Activated B cell treated with CpG ODN at 0.5 μM for 24 hours (primary cell): ENCODE data around the gene GDI1. TPM values are rescaled to one million over a fixed set of nuclear protein-coding genes. Genes with fewer than 3 reads are reported as not detected.

Experiments
- ATAC-seq: fragments of 200-7000 bp; cut with Tn5 transposase; one replicate; pipeline ENCODE4 v1.10.0; 2021; ENCODE audit warnings: low read depth, mild to moderate bottlenecking, moderate library complexity
- CTCF ChIA-PET: fragments of 350-600 bp; sonication (Branson Sonifier 250); formaldehyde crosslinking; loops from one replicate; lab custom pipeline; 2021; ENCODE audit warnings: antibody characterized with exemption; lab: Charles Lee
- POLR2A ChIA-PET: fragments of 350-600 bp; sonication (Branson Sonifier 250); formaldehyde crosslinking; loops from one replicate; lab custom pipeline; 2021; ENCODE audit warnings: antibody characterized with exemption; lab: Charles Lee
- DNase-seq: peaks from one replicate; pipeline ENCODE4 v3.0.0; 2022
- H3K27ac Mint-ChIP-seq: one replicate; pipeline ENCODE4 v1.8.0; 2020; ENCODE audit warnings: mixed read lengths
- H3K27me3 Mint-ChIP-seq: one replicate; pipeline ENCODE4 v1.8.0; 2021; ENCODE audit warnings: mixed read lengths
- H3K36me3 Mint-ChIP-seq: one replicate; pipeline ENCODE4 v1.8.0; 2021; ENCODE audit warnings: low read depth, mixed read lengths
- H3K4me1 Mint-ChIP-seq: one replicate; pipeline ENCODE4 v1.8.0; 2021; ENCODE audit warnings: mixed read lengths
- H3K4me3 Mint-ChIP-seq: one replicate; pipeline ENCODE4 v1.8.0; 2020; ENCODE audit warnings: mild to moderate bottlenecking, mixed read lengths
- H3K9me3 Mint-ChIP-seq: one replicate; pipeline ENCODE4 v1.8.0; 2020; ENCODE audit warnings: mixed read lengths
- intact Hi-C: fragments of 100-400 bp; cut with micrococcal nuclease; formaldehyde crosslinking; loops from one replicate; pipeline ENCODE4 v1.15.1; 2024
- total RNA-seq: library from RNA; stranded (reverse); gene quantifications from 2 replicates; pipeline ENCODE4 v1.2.3, GENCODE V29; 2022
- TF ChIP-seq, protein P1 (sequence below): fragments of 200-600 bp; IDR thresholded peaks from one replicate; pipeline ENCODE4 v1.8.0; 2022; ENCODE audit warnings: antibody characterized with exemption, mild to moderate bottlenecking

Gene GDI1
- total RNA-seq, 1 donor from 2014 or later, result 127 TPM

- TF ChIP-seq, protein P1, sequence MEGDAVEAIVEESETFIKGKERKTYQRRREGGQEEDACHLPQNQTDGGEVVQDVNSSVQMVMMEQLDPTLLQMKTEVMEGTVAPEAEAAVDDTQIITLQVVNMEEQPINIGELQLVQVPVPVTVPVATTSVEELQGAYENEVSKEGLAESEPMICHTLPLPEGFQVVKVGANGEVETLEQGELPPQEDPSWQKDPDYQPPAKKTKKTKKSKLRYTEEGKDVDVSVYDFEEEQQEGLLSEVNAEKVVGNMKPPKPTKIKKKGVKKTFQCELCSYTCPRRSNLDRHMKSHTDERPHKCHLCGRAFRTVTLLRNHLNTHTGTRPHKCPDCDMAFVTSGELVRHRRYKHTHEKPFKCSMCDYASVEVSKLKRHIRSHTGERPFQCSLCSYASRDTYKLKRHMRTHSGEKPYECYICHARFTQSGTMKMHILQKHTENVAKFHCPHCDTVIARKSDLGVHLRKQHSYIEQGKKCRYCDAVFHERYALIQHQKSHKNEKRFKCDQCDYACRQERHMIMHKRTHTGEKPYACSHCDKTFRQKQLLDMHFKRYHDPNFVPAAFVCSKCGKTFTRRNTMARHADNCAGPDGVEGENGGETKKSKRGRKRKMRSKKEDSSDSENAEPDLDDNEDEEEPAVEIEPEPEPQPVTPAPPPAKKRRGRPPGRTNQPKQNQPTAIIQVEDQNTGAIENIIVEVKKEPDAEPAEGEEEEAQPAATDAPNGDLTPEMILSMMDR, result no peak
- H3K27me3 Mint-ChIP-seq, result no peaks in the 10 kb centered on the region
- ATAC-seq (no peak), DNase-seq (no peak)
- no peaks in the 10 kb centered on the region for H3K9me3 Mint-ChIP-seq
- no peak overlapping the region for H3K27ac Mint-ChIP-seq
- peaks cover 6% of the 10 kb centered on the region for H3K36me3 Mint-ChIP-seq
- POLR2A ChIA-PET, result interaction anchor here (1.0 to 1.2 kb wide), 3 partner anchors 9 to 84 kb away, joined by 3 to 5 read pairs (median 5); partner anchors contain the start of gene SLC10A3
- H3K4me1 Mint-ChIP-seq, result peaks cover 25% of the 10 kb centered on the region
- intact Hi-C loops, result no loop called here
- CTCF ChIA-PET, result no interaction called here
- no peak overlapping the region for H3K4me3 Mint-ChIP-seq
Observed at GRCh38 chrX:154481911-154482601, 45.1 kb downstream of the GDI1 start.

DNA sequence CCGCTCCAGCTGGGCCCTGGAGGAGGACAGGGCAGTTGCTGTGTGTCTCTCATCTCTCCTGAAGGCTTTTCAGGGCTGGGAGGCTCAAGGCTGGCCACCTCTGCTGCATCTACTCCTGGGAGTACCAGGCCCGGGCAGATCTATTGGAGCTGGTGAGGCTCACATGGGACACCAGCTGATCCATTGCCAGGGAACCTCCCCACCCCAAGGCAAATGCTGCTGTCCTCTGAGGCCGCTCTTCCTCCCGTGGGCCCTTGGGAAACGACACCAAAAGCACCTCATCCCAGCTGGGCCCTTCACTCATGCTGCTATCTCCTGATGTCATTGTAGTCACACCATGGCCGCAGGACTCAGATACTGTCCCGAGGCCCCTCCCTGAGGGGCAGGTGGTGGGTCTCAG lies 45.8 kb downstream of the GDI1 start:
- ATAC-seq, result no peak
- CTCF ChIA-PET, result no interaction called here
- intact Hi-C loops, result no loop called here
- no peaks in the 10 kb centered on the region for H3K27me3 Mint-ChIP-seq
- POLR2A ChIA-PET, result interaction anchor here (1.2 kb wide), 1 partner anchor 53 kb away, joined by 3 read pairs; no protein-coding TSS in a partner anchor
- no peak for DNase-seq
- no peak overlapping the region for H3K4me3 Mint-ChIP-seq
- no peak overlapping the region for H3K27ac Mint-ChIP-seq
- TF ChIP-seq, protein P1, result no peak
- no peaks in the 10 kb centered on the region for H3K9me3 Mint-ChIP-seq
- peaks cover 24% of the 10 kb centered on the region for H3K4me1 Mint-ChIP-seq
- peaks cover 6% of the 10 kb centered on the region for H3K36me3 Mint-ChIP-seq

DNA sequence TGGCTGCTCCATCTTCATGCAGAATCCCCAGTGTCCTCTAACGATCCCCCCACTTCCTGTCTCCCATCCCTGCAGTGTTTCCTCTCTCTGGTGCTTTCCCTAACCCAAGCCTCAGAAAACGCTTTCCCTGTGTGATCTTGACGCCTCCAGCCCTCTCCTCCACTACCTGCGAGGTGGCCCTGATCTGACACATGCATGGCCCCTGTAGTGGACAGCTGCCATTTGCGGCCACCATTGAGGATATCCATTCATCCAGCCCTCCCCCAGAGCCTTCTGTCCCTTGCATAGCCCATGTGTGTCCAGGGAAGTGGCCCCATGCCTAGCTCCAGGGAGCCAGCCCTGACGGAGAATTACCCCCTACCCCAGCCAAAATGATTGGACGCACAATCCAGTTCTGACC lies 46.4 kb downstream of the GDI1 start:
- peaks cover 20% of the 10 kb centered on the region for H3K4me1 Mint-ChIP-seq
- intact Hi-C loops, result no loop called here

GRCh38 chrX:154484255-154485149 lies 47.5 kb downstream of the GDI1 start:
- intact Hi-C loops, result no loop called here
- no peak for DNase-seq
- TF ChIP-seq, protein P1, result no peak

More for the DNA sequence above, 46.4 kb downstream of the GDI1 start:
- no peak overlapping the region for H3K4me3 Mint-ChIP-seq
- ATAC-seq (no peak), DNase-seq (no peak)
- no peaks in the 10 kb centered on the region for H3K27me3 Mint-ChIP-seq
- H3K36me3 Mint-ChIP-seq, result peaks cover 10% of the 10 kb centered on the region
- H3K9me3 Mint-ChIP-seq, result no peaks in the 10 kb centered on the region
- H3K27ac Mint-ChIP-seq, result no peak overlapping the region
- ChIA-PET CTCF (no interaction called here), POLR2A (no interaction called here)
- TF ChIP-seq, protein P1, result no peak

More at GRCh38 chrX:154484255-154485149, 47.5 kb downstream of the GDI1 start:
- Mint-ChIP-seq H3K4me1 (peaks cover 20% of the 10 kb centered on the region), H3K36me3 (peaks cover 10% of the 10 kb centered on the region), H3K9me3 (no peaks in the 10 kb centered on the region), H3K27me3 (no peaks in the 10 kb centered on the region), H3K27ac (no peak overlapping the region), H3K4me3 (no peak overlapping the region)
- ChIA-PET POLR2A (interaction anchor here (1.3 to 3.4 kb wide), 2 partner anchors 27 to 87 kb away, joined by 3 to 26 read pairs; partner anchors contain the start of gene RPL10), CTCF (no interaction called here)
- ATAC-seq, result no peak
